Astrocyte (in vitro differentiated cells and primary cell): ENCODE measurements around the gene C22orf31.

ENCODE experiments used
- CTCF ChIP-seq: IDR thresholded peaks from 2 replicates; pipeline ENCODE4 v1.5.1; 2011; ENCODE audit warnings: low read depth, mild to moderate bottlenecking, inconsistent platforms, low read length, moderate library complexity; ENCODE audit not compliant: insufficient read depth
- EZH2 ChIP-seq: IDR thresholded peaks from 2 replicates; pipeline ENCODE4 v1.6.1; 2012; ENCODE audit warnings: mild to moderate bottlenecking, low read length, inconsistent platforms; ENCODE audit not compliant: insufficient read depth

- TF ChIP-seq CTCF (no peak), EZH2 (no peak)
Measured at GRCh38 chr22:29043906-29044575, 17.6 kb downstream of the C22orf31 start.
